ENCODE measurements around the gene LIN52.
"Not testable (repeated sequence)": the region's sequence is repeated elsewhere in the genome, so short reads cannot be mapped to it uniquely, and the experiment has no call there.

LIN52 gene

DNA sequence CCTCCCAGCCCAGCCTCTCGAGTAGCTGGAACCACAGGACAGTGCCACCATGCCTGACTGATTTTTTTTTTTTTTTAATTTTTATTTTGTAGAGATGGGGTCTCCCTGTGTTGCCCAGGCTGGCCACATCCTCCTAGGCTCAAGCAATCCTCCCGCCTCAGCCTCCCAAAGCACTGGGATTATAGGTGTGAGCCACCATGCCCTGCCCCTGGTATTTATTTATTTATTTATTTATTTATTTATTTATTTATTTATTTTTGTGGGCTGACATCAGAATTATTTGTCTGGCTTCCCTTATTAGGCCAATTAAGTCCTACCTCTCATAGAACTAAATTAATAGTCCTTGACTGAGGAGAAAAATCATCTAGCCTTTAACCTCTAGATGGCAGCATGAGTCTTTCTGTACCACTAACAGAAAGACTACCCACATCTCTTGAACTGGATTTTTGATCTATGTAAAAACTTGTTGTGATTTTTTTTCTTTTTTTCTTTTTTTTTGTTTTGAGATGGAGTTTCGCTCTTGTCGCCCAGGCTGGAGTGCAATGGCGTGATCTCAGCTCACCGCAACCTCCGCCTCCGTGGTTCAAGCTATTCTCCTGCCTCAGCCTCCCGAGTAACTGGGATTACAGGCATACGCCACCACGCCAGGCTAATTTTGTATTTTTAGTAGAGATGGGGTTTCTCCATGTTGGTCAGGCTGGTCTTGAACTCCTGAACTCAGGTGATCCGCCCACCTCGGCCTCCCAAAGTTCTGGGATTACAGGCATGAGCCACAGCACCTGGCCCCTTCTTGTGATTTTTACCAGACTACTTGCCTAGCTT lies 26.9 kb downstream of the LIN52 start:
- DNase-seq = peak; percentile 61 to 77

DNA sequence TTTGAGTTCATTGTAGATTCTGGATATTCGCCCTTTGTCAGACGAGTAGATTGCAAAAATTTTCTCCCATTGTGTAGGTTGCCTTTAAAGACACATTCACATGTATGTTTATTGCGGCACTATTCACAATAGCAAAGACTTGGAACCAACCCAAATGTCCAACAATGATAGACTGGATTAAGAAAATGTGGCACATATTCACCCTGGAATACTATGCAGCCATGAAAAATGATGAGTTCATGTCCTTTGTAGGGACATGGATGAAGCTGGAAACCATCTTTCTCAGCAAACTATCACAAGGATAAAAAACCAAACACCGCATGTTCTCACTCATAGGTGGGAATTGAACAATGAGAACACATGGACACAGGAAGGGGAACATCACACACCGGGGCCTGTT lies 40.7 kb downstream of the LIN52 start:
- DNase-seq = not testable (repeated sequence)

DNA sequence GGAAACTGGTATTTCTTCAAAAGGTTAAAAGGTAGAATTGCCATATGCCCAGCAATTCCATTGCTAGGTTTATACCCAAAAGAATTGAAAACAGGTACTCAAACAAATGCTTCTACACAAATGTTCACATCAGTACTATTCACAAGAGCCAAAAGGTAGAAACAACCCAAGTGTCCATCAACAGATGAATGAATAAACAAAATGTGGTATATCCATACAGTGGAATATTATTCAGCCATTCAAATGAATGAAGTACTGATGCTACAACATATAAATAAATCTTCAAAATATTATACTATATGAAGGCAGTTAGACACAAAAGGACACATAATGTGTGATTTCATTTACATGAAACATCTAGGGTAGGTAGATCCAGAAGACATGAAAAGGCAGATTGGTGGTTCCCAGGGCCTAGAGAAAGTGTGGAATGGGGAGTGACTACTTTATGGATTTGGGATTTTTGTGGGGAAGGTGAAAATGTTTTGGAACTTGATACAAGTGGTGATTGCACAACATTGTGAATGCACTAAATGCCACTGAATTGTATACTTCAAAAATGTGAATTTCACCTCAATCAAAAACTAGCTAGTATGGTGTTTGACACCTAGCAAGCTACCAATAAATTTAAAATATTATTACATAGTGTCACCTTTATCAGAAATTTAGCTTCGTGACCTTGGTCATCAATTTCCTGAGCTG lies 41.7 kb downstream of the LIN52 start:
- DNase-seq = no peak

DNA sequence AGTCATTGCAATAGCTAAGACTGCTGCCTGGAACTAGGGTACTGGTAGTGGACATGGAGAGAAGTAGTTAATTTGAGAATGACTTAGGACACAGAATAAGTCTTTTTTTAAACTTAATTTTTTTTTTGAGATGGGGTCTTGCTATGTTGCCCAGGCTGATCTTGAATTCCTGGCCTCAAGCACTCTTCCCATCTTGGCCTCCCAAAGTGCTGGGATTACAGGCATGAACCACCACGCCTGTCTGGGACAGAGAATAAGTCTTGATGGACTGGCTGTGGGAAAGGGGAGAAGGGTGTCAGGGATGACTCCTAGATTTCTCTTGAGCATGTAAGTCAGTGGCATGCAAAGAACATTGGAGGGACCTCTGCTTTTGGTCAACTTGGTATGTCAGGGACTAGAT lies 42.9 kb downstream of the LIN52 start:
- DNase-seq = no peak

DNA sequence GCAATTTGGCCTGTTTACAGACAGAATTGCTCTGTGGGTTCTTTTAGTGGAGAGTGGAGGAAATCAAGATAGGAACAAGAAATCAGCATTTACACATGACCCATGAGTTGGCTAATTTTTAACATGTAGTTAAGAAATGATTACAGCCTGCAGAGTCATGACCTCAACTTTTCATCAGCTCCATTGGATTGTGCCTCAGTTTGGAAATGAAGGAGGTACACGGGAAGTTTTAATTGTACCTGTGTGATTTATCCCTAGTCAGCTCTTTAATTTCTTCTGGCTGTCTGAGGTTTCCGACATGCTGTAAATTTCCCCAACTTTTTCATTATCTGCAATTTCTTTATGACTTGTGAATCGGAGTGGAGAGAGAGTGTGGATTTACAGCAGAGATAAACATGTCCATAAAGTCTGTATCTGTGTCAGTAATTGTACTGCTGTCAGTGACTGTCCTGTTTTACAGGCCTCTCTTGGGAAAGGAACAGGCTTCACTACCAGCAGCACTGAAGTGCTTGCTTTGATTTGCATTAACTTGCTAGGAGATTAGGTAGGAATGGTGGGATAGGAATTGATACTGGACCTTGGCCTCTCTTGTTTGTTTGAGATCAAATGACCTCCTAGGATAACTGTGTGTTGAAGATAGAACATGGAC lies 49.2 kb downstream of the LIN52 start:
- DNase-seq = no peak

DNA sequence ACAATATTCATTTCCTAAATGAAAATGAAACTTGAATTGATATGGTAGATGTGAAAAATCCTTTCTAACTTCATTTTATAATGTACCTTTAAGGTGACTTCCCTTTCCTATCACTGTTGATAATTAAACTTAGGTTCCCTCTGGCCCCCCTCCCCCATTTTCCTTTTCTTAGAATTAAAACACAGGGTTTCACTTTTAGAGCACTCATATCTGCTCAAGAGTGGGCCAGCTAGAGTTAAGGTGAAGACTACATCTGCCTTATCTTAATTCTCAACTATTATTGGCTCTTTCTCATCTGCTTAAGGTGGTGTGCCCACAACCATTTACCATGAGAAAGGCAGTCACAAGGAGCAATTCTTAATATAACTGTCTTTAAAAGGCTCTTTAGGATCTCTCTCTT lies 49.7 kb downstream of the LIN52 start:
- DNase-seq = no peak

DNA sequence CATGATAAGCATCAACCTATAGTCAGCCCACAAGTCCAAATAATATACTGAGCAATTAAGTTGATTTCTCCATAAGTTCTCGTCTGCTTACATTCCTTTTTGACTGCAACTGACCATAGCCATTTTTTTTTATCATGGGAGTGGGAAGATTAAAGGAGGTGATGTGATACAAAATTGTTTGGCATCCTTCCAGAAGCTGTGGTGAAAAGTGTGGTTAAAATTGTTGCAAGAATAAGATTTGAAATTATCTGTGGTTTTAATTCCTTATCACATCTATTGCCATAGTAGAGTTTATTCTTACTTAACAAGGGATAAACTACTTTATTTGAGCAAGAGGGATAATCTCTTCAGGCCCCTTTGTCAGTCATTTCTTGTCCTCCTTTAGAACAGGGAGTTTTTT lies 50.7 kb downstream of the LIN52 start:
- DNase-seq = no peak

DNA sequence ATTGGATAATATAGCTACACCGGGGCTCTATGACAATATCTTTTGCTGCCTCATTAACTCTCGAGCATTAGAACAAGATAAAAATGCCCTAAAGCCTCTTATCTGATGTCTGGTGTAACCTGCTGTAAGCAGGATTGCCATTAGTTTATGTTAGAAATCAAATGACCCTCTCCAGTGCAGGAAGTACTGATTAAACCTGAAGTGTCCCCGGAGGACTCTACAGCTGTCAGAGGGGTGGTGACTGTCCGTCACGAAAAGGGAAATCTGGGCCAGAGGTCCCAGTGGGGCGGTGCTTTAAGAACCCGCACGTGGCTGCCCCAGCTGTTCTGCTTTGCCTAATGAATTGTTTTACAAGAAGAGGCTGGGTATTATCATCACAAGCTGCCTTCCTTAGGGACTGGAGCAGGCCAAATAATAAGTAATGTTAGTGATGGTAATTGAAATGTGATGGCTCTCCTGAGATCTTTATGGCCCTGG lies 55.7 kb downstream of the LIN52 start:
- no peak for DNase-seq

DNA sequence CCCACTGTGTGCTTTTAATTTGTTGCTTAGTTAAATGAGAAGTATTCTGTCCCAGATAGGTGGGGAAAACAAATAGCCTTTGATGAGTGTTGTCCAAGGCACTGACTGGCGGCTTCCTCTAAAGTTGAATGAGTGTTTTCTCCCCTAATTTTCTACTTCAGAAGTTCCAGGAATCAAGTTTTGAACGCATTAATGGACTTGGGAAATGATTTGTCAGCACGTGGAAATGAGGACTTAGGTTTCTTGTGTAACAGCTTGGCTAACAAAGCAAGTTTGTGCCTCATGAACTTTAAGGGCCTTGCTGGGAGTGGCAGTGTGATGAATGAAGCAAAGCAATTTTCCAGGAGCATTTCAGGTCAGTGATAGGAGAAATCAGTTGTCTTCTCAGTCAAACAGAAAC lies 56.9 kb downstream of the LIN52 start:
- no peak for DNase-seq

DNA sequence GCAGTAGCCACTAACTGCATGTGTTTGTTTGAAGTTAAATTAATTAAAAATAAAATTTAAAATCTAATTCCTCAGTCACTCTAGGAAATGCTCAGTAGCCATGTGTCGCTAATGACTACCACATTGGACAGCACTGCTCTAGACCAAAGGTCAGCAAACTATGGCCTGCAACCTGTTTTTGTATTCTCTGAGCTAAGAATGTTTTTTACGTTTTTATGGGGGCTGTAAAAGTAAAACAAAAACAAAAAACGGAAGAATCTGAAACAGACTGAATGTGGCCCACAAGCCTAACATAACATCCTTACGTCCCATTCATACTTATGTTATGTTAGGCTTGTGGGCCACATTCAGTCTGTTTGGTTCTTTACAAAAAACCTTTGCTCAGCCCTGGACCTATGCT lies 57.8 kb downstream of the LIN52 start:
- DNase-seq = no peak

DNA sequence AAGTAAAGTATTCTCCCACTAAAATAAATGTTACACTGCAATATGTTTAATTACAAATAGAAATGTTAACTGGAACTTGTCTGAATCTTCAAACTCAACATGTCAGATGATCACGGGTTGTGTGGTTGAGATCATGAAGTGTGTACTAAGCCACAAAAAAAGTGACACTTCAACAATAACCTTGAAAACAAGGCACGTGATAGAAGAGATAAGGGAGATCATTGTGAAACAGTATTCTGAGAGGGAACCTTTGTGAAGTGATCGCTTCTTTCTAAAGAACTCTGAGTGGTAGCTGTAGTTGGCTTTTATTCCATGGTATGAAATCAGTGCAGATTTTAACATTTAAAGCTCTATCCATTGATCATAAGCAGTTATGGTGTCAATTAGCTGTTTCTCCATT lies 60.0 kb downstream of the LIN52 start:
- DNase-seq = no peak

DNA sequence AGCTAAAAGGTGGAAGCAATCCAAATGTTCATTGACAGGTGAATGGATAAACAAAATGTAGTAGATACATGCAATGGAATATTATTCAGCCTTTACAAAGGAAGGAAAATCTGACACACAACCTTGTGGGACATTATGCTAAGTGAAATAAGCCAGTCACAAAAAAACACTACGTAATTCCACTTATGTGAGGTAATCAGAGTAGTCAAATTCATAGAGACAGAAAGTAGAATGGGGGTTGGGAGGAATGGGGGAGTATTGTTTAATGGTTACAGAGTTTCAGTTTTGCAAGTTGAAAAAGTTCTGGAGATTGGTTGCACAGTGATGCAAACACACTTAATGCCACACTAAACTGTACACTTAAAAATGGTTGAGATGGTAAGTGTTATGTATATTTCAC lies 62.8 kb downstream of the LIN52 start:
- no peak for DNase-seq

DNA sequence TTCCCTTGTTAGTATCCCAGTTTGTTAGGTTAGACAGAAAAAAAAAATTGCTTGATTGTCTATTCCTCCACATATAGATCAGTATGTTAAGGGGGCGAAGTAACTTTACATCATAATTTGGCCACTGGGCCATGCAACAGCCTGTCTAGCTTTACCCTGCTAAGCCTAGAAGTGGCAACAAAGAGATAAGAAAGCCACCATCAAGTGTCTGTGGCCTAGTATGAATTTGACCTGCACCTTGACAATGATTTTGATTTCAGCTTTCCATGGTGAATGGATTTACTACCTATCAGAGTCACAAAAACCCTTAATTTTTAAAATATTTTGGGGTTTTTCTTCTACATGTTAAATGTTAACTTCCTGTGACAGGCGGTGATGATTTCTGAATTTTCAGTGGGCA lies 63.9 kb downstream of the LIN52 start:
- no peak for DNase-seq

DNA sequence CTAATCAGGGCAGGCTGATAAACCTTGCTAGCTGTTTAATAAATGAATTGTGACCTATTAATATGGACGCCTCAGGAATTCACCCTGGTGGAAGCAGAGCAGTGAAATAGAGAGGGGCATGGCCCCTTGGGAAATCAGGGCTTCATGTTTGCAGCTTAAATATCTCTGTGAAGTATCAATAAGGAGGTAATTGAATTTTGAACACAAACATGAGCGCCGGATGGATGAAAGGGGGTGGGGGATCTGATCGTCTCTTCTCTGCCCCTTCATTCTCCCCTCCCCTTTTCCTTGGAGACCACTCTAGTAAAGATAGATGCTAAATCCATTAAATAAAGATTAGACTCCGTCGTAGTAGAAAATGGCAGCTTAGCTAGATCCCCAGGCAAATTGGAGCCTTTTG lies 70.5 kb downstream of the LIN52 start:
- no peak for DNase-seq

DNA sequence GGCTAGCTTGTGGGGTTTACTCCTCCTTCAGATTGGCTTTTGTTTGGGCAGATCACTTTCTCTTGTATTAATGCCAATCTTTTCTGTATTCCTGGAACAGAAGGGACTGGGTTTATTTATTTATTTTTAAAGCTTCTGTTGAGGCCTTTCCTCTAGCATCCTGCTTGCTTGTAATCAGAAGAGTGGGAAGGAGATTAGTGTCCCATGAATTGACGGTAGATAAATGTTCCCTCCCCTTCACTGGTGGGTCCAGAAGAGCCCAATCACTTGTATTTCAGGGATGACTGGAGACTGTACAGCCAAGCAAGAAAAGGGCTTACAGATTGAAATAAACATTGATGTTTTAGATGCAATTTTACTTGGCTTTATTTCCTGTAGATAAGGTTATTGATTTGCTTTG lies 71.0 kb downstream of the LIN52 start:
- no peak for DNase-seq

DNA sequence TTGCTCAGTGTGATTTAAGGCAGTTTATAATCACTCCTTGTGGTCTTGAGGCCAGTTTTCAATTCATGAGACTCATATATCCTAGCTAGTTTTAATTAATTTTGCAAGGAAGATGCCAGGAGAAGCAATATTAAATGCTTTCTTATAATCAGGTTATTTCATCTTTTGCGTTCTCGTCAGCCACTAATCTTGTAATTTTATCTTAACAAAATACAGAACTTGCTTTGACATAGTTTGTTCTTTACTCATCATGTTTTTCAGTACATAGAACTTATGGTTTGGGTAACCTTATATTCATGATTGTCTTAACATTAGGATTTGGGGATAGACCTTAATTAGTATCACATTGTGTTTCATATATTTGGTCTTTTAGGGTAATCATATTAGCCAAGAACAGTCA lies 76.0 kb downstream of the LIN52 start:
- DNase-seq = no peak

DNA sequence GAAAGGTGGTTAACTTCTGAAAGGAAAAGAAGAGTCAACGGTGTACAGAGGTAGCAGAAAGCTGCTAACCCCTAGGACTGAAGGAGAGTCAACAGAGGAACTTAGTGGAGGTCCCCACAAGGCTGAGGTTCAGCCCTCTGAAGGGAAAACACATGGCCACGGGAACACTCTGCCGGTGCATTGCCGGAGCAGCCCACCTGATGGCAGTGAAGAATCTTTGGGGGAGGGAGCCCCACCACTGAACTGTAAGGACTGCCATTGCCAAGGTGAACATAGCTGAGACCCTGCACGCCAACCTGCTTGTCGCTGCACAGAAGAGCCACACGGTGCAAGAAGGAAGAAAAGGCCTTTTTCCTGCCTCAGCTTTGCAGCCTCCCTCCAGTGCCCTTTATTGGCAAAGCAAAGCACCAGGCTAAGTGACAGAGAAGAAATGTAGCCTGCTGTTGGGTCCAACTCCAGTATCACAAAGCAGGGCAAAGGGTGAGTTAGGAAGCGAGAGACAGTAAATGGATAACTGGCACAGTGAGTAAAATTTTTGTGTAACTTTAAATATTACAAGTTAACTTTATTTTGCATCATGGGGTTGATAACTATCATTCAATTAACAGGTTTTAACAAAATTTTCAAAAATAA lies 76.9 kb downstream of the LIN52 start:
- DNase-seq = no peak

DNA sequence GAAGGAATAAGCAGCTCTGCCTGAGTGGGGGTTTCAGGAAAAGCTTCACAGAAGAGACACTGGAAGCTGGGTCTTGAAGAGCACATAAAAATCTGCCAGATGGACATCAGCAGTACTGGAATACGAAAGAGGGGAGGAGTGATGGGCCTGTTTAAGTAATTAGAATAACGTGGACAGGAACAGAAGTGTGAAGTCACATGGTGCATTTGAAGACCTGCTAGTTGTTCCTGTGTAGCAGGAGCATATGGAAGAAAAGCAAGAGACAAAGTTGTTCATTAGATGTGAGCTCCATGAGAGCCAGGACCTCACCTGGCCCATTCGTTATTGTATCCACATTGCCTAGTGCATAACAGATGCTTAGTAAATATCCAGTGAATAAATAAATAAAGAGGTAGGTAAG lies 85.2 kb downstream of the LIN52 start:
- no peak for DNase-seq

DNA sequence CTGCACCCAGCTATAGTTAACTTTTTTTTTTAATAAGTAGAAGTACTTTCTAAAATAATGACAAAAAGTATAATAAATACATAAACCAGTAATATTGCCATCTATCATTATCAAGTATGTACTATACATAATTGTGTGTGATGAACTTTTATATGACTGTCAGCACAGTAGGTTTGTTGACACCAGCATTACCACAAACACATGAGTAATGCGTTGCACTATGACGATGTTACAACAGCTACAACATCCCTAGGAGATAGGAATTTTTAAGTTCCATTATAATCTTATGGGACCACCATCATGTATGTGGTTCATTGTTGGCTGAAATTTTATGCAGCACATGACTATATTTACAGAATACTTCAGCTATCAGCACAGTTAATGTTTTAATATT lies 91.6 kb downstream of the LIN52 start:
- no peak for DNase-seq

DNA sequence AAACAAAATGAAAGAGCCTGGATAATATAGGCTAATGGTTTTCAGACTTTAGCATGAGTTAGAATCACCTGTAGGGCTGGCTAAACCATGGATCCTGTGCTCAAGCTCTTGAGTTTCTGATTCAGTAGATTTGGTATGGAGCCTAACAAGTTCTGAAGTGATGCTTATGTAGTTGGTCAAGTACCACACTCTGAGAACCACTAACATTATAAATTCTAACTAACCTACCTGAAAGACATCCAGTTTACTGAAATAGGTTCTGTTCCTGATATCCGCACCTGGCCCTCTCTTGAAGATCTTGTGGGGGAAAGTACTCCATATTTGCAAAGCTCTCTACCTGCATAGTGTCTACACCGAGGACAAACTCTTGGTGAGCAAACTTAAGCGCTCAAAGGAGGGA lies 95.1 kb downstream of the LIN52 start:
- no peak for DNase-seq

DNA sequence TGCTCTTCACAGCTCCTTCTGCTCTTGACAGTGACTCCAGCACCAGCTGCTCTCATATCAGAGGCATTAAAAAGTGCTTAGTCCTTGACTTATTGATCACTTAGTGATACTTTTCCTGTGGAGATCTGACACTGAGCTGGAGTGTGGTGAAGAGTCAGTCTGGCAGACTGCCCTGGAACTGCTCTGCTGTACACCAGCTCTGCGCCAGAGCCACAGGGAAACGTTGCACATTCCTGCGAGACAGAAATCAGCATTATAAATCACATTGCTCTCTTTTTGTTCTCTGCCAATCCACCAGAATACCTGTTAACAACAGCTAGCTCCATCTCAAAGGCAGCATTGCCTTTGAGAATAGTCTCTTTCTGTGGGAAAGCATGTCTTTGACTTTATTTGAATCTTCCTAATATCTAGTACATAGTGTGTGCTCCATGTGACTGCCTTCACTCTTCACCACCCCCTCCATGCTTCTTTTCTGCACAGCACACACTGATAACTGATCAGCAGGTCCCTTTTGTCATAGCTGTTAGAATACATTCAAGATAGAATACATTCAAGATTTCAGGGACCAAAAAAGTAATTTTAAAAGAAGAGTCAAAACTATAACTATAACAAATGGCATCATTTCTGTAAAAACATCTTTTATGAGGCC lies 106.3 kb downstream of the LIN52 start:
- no peak for DNase-seq

DNA sequence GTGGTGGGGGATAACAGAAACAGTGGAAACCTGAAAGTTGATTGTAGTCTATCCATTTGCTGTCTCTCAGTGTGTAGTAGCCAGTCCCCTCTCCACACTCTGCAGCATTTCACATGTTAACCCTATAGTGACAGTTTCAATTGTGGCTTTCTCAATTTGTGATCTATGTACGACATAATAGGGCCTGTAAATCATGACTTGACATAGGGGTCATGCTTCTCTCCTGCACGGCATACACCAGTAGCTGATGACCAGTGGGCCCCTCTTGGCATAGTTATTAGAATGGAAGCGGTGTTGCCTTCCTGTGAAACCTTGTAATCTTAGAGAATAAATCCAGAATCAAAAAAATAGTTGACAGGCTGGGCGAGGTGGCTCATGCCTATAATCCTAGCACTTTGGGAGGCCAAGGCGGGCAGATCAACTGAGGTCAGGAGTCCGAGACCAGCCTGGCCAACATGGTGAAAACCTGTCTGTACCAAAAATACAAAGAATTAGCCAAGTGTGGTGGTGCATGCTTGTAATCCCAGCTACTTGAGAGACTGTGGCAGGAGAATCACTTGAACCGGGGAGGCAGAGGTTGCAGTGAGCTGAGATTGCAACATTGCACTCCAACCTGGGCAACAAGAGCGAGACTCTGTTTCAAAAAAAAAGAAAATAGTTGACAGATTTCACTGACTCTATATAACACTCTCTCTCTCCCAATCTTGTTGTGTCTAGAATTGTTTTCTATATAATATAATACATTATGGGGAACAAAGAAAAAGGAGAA lies 109.9 kb downstream of the LIN52 start:
- no peak for DNase-seq

Measured in Kasumi-1 (cell line).